Naive thymus-derived CD4-positive, alpha-beta T cell (primary cell): ENCODE data around the gene SF1. TPM values are rescaled to one million over a fixed set of nuclear protein-coding genes. Genes with fewer than 3 reads are reported as not detected.

Source experiments
- ATAC-seq: fragments of 150-1000 bp; cut with Tn5 transposase; 2 replicates; pipeline ENCODE4 v1.10.0; 2021; ENCODE audit warnings: mild to moderate bottlenecking, moderate library complexity
- CTCF ChIA-PET: fragments of 350-600 bp; sonication (Branson Sonifier 250); formaldehyde crosslinking; loops from one replicate; lab custom pipeline; 2021; ENCODE audit warnings: antibody characterized with exemption; lab: Charles Lee
- POLR2A ChIA-PET: fragments of 350-600 bp; sonication (Branson Sonifier 250); formaldehyde crosslinking; loops from one replicate; lab custom pipeline; 2021; ENCODE audit warnings: antibody characterized with exemption, inconsistent platforms; lab: Charles Lee
- DNase-seq, 9 donors: peaks; one replicate each; pipeline versions ENCODE4 v3.0.0 to v3.0.0-alpha.2; 2020 to 2022; ENCODE audit warnings: mixed read lengths in 1 of 9
- H3K27ac ChIP-seq: one replicate; pipeline ENCODE4 v1.7.0; 2013; ENCODE audit warnings: mild to moderate bottlenecking, low read depth, low read length, moderate library complexity
- H3K27me3 ChIP-seq, 2 donors: one replicate each; pipeline ENCODE4 v1.7.0; 2013; ENCODE audit warnings: low read length in 2 of 2, mild to moderate bottlenecking in 2 of 2, moderate library complexity in 2 of 2; ENCODE audit not compliant: control insufficient read depth in 2 of 2, insufficient read depth in 2 of 2
- H3K36me3 ChIP-seq, 3 experiments: 1 replicate in 2 of 3; 2 replicates in 1 of 3; pipeline ENCODE4 v1.7.0; 2013; ENCODE audit warnings: low read length in 3 of 3, mild to moderate bottlenecking in 3 of 3, moderate library complexity in 1 of 3; ENCODE audit not compliant: insufficient read depth in 3 of 3, control insufficient read depth in 2 of 3
- H3K4me1 ChIP-seq, 2 donors: one replicate each; pipeline ENCODE4 v1.7.0; 2013; ENCODE audit warnings: low read length in 2 of 2, mild to moderate bottlenecking in 2 of 2, moderate library complexity in 1 of 2; ENCODE audit not compliant: control insufficient read depth in 2 of 2, insufficient read depth in 2 of 2
- H3K4me3 ChIP-seq: 2 replicates; pipeline ENCODE4 v1.7.0; 2013; ENCODE audit warnings: mild to moderate bottlenecking, low read length
- H3K9me3 ChIP-seq, 3 experiments: 1 replicate in 2 of 3; 2 replicates in 1 of 3; pipeline ENCODE4 v1.7.0; 2013; ENCODE audit warnings: low read length in 3 of 3; ENCODE audit not compliant: control insufficient read depth in 2 of 3
- H3K27ac Mint-ChIP-seq, 9 donors: one replicate each; pipeline ENCODE4 v1.8.0; 2020 to 2022; ENCODE audit warnings: mixed read lengths in 9 of 9, mild to moderate bottlenecking in 8 of 9, moderate library complexity in 5 of 9, inconsistent platforms in 2 of 9
- H3K27me3 Mint-ChIP-seq, 5 donors: one replicate each; pipeline ENCODE4 v1.8.0; 2021 to 2022; ENCODE audit warnings: mixed read lengths in 5 of 5, mild to moderate bottlenecking in 1 of 5
- H3K36me3 Mint-ChIP-seq, 5 donors: one replicate each; pipeline ENCODE4 v1.8.0; 2020 to 2022; ENCODE audit warnings: mixed read lengths in 5 of 5, mild to moderate bottlenecking in 3 of 5, inconsistent platforms in 1 of 5
- H3K4me1 Mint-ChIP-seq, 7 donors: one replicate each; pipeline ENCODE4 v1.8.0; 2020 to 2022; ENCODE audit warnings: mixed read lengths in 7 of 7, mild to moderate bottlenecking in 3 of 7, inconsistent platforms in 1 of 7
- H3K4me3 Mint-ChIP-seq, 10 donors: one replicate each; pipeline ENCODE4 v1.8.0; 2020 to 2022; ENCODE audit warnings: mild to moderate bottlenecking in 10 of 10, mixed read lengths in 10 of 10, moderate library complexity in 6 of 10, inconsistent platforms in 2 of 10
- H3K9me3 Mint-ChIP-seq, 11 donors: one replicate each; pipeline ENCODE4 v1.8.0; 2020 to 2022; ENCODE audit warnings: mixed read lengths in 11 of 11, mild to moderate bottlenecking in 4 of 11, inconsistent platforms in 1 of 11, moderate library complexity in 1 of 11
- intact Hi-C, 2 donors: fragments of 100-400 bp; cut with micrococcal nuclease; formaldehyde crosslinking; loops; one replicate each; pipeline ENCODE4 v1.15.1; 2023
- polyA plus RNA-seq, 2 donors: library from polyadenylated mRNA; unstranded; fragments of 300-500 nt; fragmentation: Illumina TruSeq; gene quantifications; one replicate each; pipeline ENCODE4 v1.2.3, GENCODE V29; 2021
- total RNA-seq, 6 experiments: library from RNA in 5 of 6; stranded (reverse) in 5 of 6; gene quantifications; 1 replicate in 5 of 6; 2 replicates in 1 of 6; pipeline ENCODE4 v1.2.3 and lab custom pipeline; 2021 to 2026

Gene SF1
- total and polyA plus RNA-seq, 7 experiments from 2014 or later: 101 to 1,612 (median 901) TPM

DNA sequence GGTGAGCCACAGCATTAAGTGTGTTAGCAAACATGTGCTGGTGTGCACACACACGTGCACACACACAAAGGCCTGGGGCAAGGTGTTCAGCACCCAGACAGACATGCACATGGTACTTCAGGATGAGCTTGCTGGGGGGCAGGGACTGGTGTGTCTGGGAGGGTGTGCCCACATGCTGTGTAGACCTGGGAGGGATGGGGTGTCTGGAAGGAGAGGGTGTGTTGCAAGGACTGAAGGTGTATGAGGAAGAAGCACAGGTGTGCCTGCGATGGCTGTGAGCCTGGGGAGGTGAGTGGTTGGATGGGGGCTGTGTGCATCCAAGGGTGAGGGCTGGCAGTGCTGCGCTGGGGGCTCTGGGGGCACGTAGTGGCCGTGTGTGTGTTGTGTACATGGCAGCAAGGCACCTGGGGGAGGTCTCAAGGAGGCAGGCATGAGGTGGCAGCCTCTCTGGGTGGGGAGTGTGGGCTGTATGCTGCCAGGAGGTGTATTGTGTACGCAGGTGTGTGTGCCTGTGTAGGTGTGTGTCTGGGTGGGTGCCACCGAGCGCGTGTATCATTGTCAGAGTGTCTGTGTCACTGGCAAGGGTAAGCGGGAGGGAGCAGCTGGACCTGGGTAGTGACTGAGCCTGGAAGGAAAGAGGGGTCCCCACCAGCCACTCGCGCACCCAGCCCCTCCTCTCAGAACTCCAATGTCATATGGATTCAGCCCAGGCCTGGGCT lies 57.5 kb downstream of the SF1 start:
- peaks cover 0 to 23% (median 16%) of the 10 kb centered on the region in 7 donors for H3K4me1 Mint-ChIP-seq
- no peak for ATAC-seq
- Histone ChIP-seq H3K4me1 (peaks cover 0 to 5% of the 10 kb centered on the region in 2 donors), H3K27ac (no peak overlapping the region), H3K9me3 (no peaks in the 10 kb centered on the region), H3K4me3 (no peak overlapping the region), H3K36me3 (peaks cover 0 to under 1% (median 0%) of the 10 kb centered on the region in 3 experiments), H3K27me3 (peaks cover 2 to 5% of the 10 kb centered on the region in 2 donors)
- CTCF ChIA-PET: interaction anchor here (0.6 kb wide), 1 partner anchor 400 kb away, joined by 3 read pairs; no protein-coding TSS in a partner anchor
- no peaks in the 10 kb centered on the region for H3K9me3 Mint-ChIP-seq
- H3K4me3 Mint-ChIP-seq: peak overlapping the region in 2 of 10 donors; percentile 34 to 70
- no peak for DNase-seq
- peak overlapping the region in 2 of 9 donors; percentile 7 to 81 for H3K27ac Mint-ChIP-seq
- intact Hi-C loops: no loop called here
- POLR2A ChIA-PET: no interaction called here
- H3K27me3 Mint-ChIP-seq: peaks cover 18 to 67% (median 36%) of the 10 kb centered on the region in 5 donors
- no peaks in the 10 kb centered on the region for H3K36me3 Mint-ChIP-seq

GRCh38 chr11:64720167-64720566 lies 58.2 kb downstream of the SF1 start:
- H3K27me3 ChIP-seq: peaks cover 2 to 5% of the 10 kb centered on the region in 2 donors
- H3K27me3 Mint-ChIP-seq: peaks cover 22 to 73% (median 42%) of the 10 kb centered on the region in 5 donors
- H3K4me1 Mint-ChIP-seq: peaks cover 0 to 17% (median 12%) of the 10 kb centered on the region in 7 donors
- DNase-seq (no peak), ATAC-seq (no peak)
- CTCF ChIA-PET: interaction anchor here (1.4 kb wide), 1 partner anchor 24 kb away, joined by 5 read pairs; the partner anchor contains the start of gene RASGRP2
- POLR2A ChIA-PET: interaction anchor here (1.1 kb wide), 1 partner anchor 13 kb away, joined by 3 read pairs; no protein-coding TSS in a partner anchor
- no peak overlapping the region for H3K4me3 ChIP-seq
- H3K4me1 ChIP-seq: peaks cover 0 to 5% of the 10 kb centered on the region in 2 donors
- H3K9me3 Mint-ChIP-seq: no peaks in the 10 kb centered on the region
- H3K36me3 ChIP-seq: no peaks in the 10 kb centered on the region
- H3K36me3 Mint-ChIP-seq: no peaks in the 10 kb centered on the region
- H3K9me3 ChIP-seq: no peaks in the 10 kb centered on the region
- peak overlapping the region in 2 of 10 donors; percentile 25 to 34 for H3K4me3 Mint-ChIP-seq
- intact Hi-C loops: no loop called here
- no peak overlapping the region for H3K27ac ChIP-seq
- peak overlapping the region in 1 of 9 donors; percentile 30 for H3K27ac Mint-ChIP-seq

DNA sequence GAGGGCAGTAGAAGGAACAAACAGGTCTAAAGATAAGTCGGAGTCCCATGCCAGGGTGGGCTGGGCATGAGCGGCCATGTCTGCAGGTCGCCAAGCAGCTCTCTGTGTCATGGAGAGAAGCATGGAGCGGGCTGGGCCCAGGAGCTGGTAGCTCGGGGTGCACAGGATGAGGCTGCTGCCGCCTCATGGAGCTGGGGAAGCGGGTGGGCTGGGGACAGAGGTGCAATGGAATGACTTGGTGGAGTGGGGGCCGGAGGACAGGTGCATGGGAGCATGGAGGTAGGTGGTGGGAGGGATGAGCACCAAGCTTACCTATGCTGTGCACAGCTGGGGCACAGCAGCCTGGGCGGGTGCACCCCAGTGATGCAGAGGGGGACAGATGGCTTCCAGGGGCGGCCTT lies 58.9 kb downstream of the SF1 start:
- ChIA-PET POLR2A (interaction anchor here (1.1 kb wide), 1 partner anchor 13 kb away, joined by 3 read pairs; no protein-coding TSS in a partner anchor), CTCF (interaction anchor here (1.0 to 1.4 kb wide), 2 partner anchors 25 to 31 kb away, joined by 4 to 5 read pairs; partner anchors contain the start of gene RASGRP2)
- peaks cover 2 to 9% of the 10 kb centered on the region in 2 donors for H3K27me3 ChIP-seq
- H3K36me3 ChIP-seq: no peaks in the 10 kb centered on the region
- Mint-ChIP-seq H3K9me3 (no peaks in the 10 kb centered on the region), H3K4me3 (no peak overlapping the region), H3K4me1 (peaks cover 0 to 17% (median 7%) of the 10 kb centered on the region in 7 donors), H3K27me3 (peaks cover 29 to 80% (median 50%) of the 10 kb centered on the region in 5 donors), H3K27ac (no peak overlapping the region), H3K36me3 (no peaks in the 10 kb centered on the region)
- DNase-seq (no peak), ATAC-seq (no peak)
- no peak overlapping the region for H3K4me3 ChIP-seq
- H3K27ac ChIP-seq: no peak overlapping the region
- intact Hi-C loops: no loop called here
- H3K9me3 ChIP-seq: no peaks in the 10 kb centered on the region
- H3K4me1 ChIP-seq: peaks cover 0 to 5% of the 10 kb centered on the region in 2 donors

GRCh38 chr11:64718780-64719124 lies 59.6 kb downstream of the SF1 start:
- Mint-ChIP-seq H3K36me3 (no peaks in the 10 kb centered on the region), H3K27ac (no peak overlapping the region), H3K9me3 (peaks cover 0 to 1% (median 0%) of the 10 kb centered on the region in 11 donors), H3K27me3 (peaks cover 36 to 87% (median 56%) of the 10 kb centered on the region in 5 donors), H3K4me3 (no peak overlapping the region), H3K4me1 (peaks cover 0 to 11% (median 6%) of the 10 kb centered on the region in 7 donors)
- ATAC-seq: no peak
- Histone ChIP-seq H3K27me3 (peaks cover 2 to 12% of the 10 kb centered on the region in 2 donors), H3K4me3 (no peak overlapping the region), H3K4me1 (peaks cover 0 to 3% of the 10 kb centered on the region in 2 donors), H3K36me3 (no peaks in the 10 kb centered on the region), H3K27ac (no peak overlapping the region), H3K9me3 (no peaks in the 10 kb centered on the region)
- ChIA-PET CTCF (interaction anchor here (1.0 to 1.4 kb wide), 2 partner anchors 25 to 30 kb away, joined by 4 to 5 read pairs; partner anchors contain the start of gene RASGRP2), POLR2A (no interaction called here)
- intact Hi-C loops: no loop called here
- DNase-seq: no peak

DNA sequence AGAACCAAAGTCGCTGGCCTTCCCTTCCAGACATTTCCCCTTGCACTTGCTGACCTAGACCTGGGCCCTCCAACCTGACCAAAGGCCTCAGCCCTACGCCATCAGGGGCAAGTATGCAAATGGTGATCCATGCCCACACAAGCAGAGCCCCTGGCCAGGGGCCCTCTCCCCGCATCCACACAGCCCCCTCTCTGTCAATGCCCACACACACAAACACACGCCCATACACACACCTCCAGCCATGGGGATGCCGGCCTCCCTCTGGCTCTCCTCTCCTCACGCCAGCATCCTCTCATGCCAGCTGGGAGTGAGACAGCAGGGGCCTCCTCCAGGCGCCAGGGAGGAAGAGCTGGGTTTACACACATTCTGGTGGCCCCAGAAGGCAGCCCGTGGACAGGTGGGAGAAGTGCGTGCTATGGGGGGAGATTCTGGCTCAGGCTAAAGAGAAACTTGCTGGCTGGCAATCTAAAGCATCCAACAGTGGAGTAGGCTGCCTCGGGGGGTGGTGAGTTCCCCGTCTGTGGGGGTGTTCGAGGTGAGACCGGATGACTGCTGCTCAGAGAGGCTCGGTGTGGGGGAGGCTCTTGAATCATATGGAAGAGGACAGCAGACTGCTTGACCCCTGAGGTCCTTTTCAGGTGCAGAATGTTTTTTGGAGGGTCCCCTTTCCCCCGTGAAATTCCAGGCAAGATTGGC lies 60.1 kb downstream of the SF1 start:
- intact Hi-C loops: no loop called here
- DNase-seq (no peak), ATAC-seq (no peak)
- Mint-ChIP-seq H3K9me3 (peaks cover 0 to 1% (median 0%) of the 10 kb centered on the region in 11 donors), H3K4me1 (peaks cover 0 to 8% (median 6%) of the 10 kb centered on the region in 7 donors), H3K27me3 (peaks cover 37 to 88% (median 57%) of the 10 kb centered on the region in 5 donors), H3K4me3 (no peak overlapping the region), H3K36me3 (no peaks in the 10 kb centered on the region), H3K27ac (no peak overlapping the region)
- Histone ChIP-seq H3K36me3 (no peaks in the 10 kb centered on the region), H3K27me3 (peaks cover 2 to 12% of the 10 kb centered on the region in 2 donors), H3K4me3 (no peak overlapping the region), H3K9me3 (no peaks in the 10 kb centered on the region), H3K27ac (no peak overlapping the region), H3K4me1 (peaks cover 0 to under 1% of the 10 kb centered on the region in 2 donors)
- CTCF ChIA-PET: no interaction called here
- POLR2A ChIA-PET: no interaction called here

GRCh38 chr11:64717268-64717578 lies 61.1 kb downstream of the SF1 start:
- H3K36me3 Mint-ChIP-seq: no peaks in the 10 kb centered on the region
- H3K4me1 ChIP-seq: peaks cover 0 to 4% of the 10 kb centered on the region in 2 donors
- H3K27ac ChIP-seq: no peak overlapping the region
- ChIA-PET CTCF (no interaction called here), POLR2A (interaction anchor here (0.6 kb wide), 1 partner anchor 43 kb away, joined by 4 read pairs; no protein-coding TSS in a partner anchor)
- no peak overlapping the region for H3K4me3 ChIP-seq
- H3K9me3 Mint-ChIP-seq: peaks cover 0 to 1% (median 0%) of the 10 kb centered on the region in 11 donors
- no peak overlapping the region for H3K4me3 Mint-ChIP-seq
- ATAC-seq (no peak), DNase-seq (no peak)
- no peaks in the 10 kb centered on the region for H3K36me3 ChIP-seq
- peaks cover 2 to 11% (median 8%) of the 10 kb centered on the region in 7 donors for H3K4me1 Mint-ChIP-seq
- no peaks in the 10 kb centered on the region for H3K9me3 ChIP-seq
- peak overlapping the region in 1 of 9 donors; percentile 59 for H3K27ac Mint-ChIP-seq
- H3K27me3 Mint-ChIP-seq: peaks cover 39 to 86% (median 56%) of the 10 kb centered on the region in 5 donors
- intact Hi-C loops: no loop called here
- H3K27me3 ChIP-seq: peaks cover 2 to 11% of the 10 kb centered on the region in 2 donors
